Ureter (tissue), 1 donor: ENCODE measurements around the gene OR5B21. TPM values are rescaled to one million over a fixed set of nuclear protein-coding genes. Genes with fewer than 3 reads are reported as not detected.

Experiments
- DNase-seq: peaks from one replicate; pipeline ENCODE4 v3.0.0-alpha.2; 2020; ENCODE audit warnings: low spot score
- total RNA-seq: library from RNA; stranded (reverse); gene quantifications from one replicate; pipeline ENCODE4 v1.2.4, GENCODE V29; 2023
- donor health status: DM: yes; HTN: yes; CAD: no.

Gene OR5B21
- total RNA-seq, 1 donor from 2014 or later = not detected

DNA sequence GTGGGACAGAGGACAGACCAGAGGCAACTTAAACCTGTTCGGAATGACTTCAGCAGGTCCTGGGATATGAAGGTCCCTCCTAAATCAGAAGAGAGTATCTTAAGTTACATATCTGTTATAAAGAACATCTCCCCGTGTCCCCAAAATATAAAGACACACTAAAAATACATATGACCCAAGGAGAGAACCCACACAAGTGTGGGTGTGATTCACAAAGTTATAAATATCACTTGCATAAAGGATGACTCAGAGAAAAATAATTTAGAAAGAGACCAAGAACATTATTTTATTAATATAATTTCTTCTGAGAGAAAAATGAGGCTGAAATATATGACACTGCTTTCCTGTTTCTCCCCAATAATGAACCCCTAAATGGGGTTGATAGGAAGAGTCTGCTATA is 14.2 kb downstream of the OR5B21 start:
- DNase-seq = no peak

DNA sequence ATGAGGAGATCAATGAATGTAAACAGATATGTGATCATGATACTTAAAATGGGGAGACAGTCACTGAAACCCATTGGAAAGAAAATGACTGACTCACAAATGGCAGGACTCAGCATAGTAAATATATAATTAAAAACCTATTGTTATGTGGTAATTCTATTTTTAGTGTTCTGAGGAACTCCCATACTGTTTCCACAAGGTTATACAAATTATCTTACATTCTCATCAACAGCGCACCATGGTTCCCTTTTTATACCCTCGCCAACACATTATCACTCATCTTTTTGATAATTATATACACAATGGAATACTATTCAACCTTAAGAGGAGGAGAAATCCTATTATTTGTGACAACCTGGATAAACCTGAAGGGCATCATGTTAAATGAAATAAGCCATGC is 17.1 kb downstream of the OR5B21 start:
- no peak for DNase-seq

DNA sequence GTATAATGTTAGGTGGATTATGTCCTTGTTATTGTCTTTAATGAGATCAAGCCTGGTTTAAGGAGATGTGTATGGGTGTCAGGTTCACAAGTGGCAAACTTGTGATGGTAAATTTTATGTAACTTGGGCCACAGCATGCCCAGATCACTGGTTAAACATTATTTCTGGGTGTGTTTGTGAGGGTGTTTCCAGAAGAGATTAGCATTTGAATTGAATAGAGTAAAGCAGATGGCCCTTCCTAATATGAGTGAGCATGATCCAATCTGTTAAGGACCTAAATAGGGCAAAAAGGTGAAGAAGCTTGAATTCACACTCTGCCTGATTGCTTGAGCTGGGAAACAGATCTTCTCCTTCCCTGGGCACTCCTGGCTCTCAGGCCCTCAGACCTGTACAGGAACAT is 20.7 kb downstream of the OR5B21 start:
- no peak for DNase-seq

DNA sequence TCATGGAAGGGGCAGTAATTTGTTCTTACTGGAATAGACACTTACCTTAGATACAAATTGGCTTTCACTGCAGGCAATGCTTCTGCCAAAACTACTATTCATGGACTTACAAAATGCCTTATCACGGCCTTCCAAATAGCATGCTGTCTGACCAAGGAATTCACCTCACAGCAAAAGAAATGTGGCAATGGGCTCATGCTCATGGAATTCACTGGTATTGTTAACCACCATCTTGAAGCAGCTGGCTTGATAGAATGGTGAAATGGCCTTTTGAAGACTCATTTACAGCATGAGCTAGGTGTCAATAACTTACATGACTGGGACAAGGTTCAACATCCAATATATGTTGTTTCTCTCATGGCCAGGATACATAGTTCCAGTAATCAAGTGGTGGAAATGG is 21.9 kb downstream of the OR5B21 start:
- DNase-seq = no peak

DNA sequence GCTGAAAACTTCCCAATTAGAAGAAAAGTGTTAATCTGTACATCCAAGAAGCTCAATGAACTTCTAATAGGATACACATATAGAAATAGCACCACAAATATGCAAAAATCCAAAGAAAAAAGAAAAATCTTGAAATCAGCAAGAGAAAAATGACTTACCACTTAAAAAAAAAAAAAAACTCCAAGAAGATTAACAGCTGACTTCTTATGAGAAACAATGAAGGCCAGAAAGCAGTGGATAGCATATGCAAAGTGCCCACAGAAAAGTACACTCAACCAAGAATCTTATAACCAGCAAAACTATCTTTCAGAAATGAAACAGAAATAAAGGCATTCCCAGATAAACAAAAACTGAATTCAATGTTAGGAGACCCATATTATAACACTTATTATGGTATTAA is 36.0 kb downstream of the OR5B21 start:
- DNase-seq = no peak

DNA sequence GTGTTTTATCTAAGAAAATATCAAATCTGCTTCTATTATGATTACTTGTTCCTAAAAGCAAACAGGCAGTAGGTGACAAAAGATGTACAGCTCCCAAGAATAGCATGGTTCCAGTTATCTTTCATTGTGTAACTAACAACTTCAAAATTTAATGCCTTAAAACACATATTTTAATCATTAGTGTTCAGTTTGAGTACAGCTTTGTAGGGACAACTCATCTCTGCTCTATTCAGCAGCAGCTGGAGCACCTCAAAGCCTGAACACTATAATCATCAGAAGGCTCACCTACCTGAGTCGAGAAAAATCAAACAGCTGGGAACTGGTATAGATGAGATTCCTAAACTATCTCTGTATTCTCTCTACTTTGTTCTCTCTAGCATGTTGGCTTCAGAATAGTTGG is 41.6 kb downstream of the OR5B21 start:
- no peak for DNase-seq

DNA sequence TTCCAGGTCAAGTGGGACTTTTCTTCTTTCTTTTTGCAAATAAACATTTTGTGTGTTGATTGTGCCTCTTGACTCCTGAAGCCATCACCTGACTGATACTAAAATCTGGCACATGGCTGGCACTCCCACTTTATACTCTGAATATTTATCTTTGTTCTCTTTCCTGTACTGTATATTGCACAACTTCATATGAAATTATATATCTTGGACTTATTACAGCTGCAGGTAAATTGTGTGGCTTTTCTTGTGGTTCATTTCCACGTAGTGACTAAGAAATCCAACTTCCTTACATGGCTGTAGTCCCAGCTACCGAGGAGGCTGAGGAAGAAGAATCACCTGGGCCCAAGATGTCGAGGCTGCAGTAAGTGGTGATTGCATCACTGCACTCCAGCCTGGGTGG is 42.2 kb downstream of the OR5B21 start:
- no peak for DNase-seq

Other genes with a start within 250 kb of the OR5B21 start
- not detected for gene OR10W1, start 239.8 kb downstream of the OR5B21 start, total RNA-seq
- gene OR5B17, start 149.0 kb downstream of the OR5B21 start, total RNA-seq = not detected
- not detected for gene OR5B3, start 101.2 kb downstream of the OR5B21 start, total RNA-seq
- gene OR5B2, start 80.0 kb downstream of the OR5B21 start, total RNA-seq = not detected
- not detected for gene OR5B12, start 65.9 kb downstream of the OR5B21 start, total RNA-seq
- gene LPXN, start 67.8 kb upstream of the OR5B21 start, total RNA-seq = 14.7 TPM
- 48.6 TPM for gene ZFP91, start 71.0 kb upstream of the OR5B21 start, total RNA-seq
- gene CNTF, start 114.6 kb upstream of the OR5B21 start, total RNA-seq = 1.8 TPM
- gene GLYAT, start 223.8 kb upstream of the OR5B21 start, total RNA-seq = not detected